ENCODE results near the gene FUT4. TPM values are rescaled to one million over a fixed set of nuclear protein-coding genes. Genes with fewer than 3 reads are reported as not detected.

FUT4 gene
- total and polyA plus RNA-seq, 10 of the 15 experiments (the other 5 are each of a cell fraction or from before 2014, with no cell fraction given) = 0.68 to 9.1 (median 2.3) TPM

DNA sequence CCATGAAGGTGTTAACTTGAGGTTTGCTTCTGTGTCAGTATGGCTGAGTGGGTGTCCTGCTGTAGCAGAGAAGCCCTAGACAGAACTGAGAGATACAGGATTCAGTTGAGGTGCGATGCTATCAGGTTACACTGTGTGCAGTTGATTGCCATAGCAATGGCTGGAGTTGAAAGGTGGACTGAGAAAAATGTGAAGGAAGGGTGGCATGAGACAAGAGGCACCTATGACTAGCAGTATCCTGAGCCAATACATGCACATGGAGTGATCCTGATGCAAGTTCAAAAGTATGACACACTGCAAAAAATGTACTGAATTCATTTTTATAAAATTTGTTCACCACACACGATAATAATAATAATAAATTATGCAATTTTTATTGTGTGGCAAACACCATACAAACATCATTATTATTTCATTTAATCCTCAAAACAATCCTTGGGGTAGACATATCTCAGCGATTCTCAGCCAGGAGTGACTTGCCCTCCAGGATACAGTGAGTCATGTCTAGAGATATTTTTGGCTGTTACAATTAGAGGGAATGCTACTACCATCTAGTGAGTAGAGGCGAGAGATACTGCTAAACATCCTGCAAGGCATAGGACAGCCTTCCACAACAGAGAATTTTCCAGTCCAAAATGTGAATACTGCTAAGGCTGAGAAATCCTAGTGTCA lies 19.6 kb downstream of the FUT4 start:
- Histone ChIP-seq H4K20me1 (ENCODE audit: control insufficient read depth, insufficient read depth) (no peaks in the 10 kb centered on the region), H3K27me3 (replicated peaks in 1 of 2; ENCODE audit: control insufficient read depth in 2 of 2, insufficient read depth in 2 of 2, low read length in 1 of 2) (no peaks in the 10 kb centered on the region), H3K9ac (ENCODE audit: control insufficient read depth, insufficient read depth, low read length) (no peak overlapping the region), H3K4me2 (ENCODE audit: control insufficient read depth, insufficient read depth) (no peak overlapping the region), H3K36me3 (ENCODE audit: control insufficient read depth in 2 of 2, insufficient read depth in 2 of 2, low read length in 1 of 2) (no peaks in the 10 kb centered on the region), H2AFZ (ENCODE audit: control insufficient read depth, low read depth, low read length) (no peak overlapping the region), H3K4me3 (no peak overlapping the region), H3K27ac (ENCODE audit: control insufficient read depth, insufficient read depth) (no peak overlapping the region), H3K9me3 (replicated peaks; ENCODE audit: control insufficient read depth, insufficient read depth, low read length) (no peaks in the 10 kb centered on the region), H3K79me2 (ENCODE audit: control insufficient read depth, insufficient read depth, low read length) (no peaks in the 10 kb centered on the region), H3K4me1 (ENCODE audit: control insufficient read depth, insufficient read depth, low read length) (no peaks in the 10 kb centered on the region)
- ChIA-PET POLR2A (interaction anchor here (1.1 kb wide), 1 partner anchor 16 kb away, joined by 4 read pairs; no protein-coding TSS in a partner anchor), RAD21 (ENCODE audit: unreplicated experiment) (interaction anchor here (1.0 to 2.9 kb wide), 2 partner anchors 12 to 39 kb away, joined by 3 to 10 read pairs; no protein-coding TSS in a partner anchor), SMC1A (ENCODE audit: uncharacterized antibody, unreplicated experiment) (interaction anchor here (0.9 kb wide), 1 partner anchor 15 kb away, joined by 6 read pairs; no protein-coding TSS in a partner anchor), CTCF (interaction anchor here (0.6 to 1.3 kb wide), 4 partner anchors 16 to 35 kb away, joined by 3 read pairs; no protein-coding TSS in a partner anchor)
- DNase-seq (ENCODE audit: low read depth, low spot score) (no peak), FAIRE-seq (no peak), ATAC-seq (no peak)
- intact Hi-C loops (cut with micrococcal nuclease; ENCODE audit: unreplicated experiment) (no loop called here), in situ Hi-C loops (cut with MboI) (no loop called here)
- 47% methylated on average over 4 of the region's 4 CpGs for WGBS (ENCODE audit: insufficient coverage, insufficient replicate concordance, low lambda C conversion rate, missing lambda C conversion rate)
- BruUV-seq (replicated peaks) = no TSS peak
- TF ChIP-seq NKRF (conservative IDR thresholded peaks at IDR 0.05) = no peak
- TF ChIP-seq ZBTB33 (IDR thresholded peaks at IDR 0.05) = no peak
- TF ChIP-seq, protein P1, sequence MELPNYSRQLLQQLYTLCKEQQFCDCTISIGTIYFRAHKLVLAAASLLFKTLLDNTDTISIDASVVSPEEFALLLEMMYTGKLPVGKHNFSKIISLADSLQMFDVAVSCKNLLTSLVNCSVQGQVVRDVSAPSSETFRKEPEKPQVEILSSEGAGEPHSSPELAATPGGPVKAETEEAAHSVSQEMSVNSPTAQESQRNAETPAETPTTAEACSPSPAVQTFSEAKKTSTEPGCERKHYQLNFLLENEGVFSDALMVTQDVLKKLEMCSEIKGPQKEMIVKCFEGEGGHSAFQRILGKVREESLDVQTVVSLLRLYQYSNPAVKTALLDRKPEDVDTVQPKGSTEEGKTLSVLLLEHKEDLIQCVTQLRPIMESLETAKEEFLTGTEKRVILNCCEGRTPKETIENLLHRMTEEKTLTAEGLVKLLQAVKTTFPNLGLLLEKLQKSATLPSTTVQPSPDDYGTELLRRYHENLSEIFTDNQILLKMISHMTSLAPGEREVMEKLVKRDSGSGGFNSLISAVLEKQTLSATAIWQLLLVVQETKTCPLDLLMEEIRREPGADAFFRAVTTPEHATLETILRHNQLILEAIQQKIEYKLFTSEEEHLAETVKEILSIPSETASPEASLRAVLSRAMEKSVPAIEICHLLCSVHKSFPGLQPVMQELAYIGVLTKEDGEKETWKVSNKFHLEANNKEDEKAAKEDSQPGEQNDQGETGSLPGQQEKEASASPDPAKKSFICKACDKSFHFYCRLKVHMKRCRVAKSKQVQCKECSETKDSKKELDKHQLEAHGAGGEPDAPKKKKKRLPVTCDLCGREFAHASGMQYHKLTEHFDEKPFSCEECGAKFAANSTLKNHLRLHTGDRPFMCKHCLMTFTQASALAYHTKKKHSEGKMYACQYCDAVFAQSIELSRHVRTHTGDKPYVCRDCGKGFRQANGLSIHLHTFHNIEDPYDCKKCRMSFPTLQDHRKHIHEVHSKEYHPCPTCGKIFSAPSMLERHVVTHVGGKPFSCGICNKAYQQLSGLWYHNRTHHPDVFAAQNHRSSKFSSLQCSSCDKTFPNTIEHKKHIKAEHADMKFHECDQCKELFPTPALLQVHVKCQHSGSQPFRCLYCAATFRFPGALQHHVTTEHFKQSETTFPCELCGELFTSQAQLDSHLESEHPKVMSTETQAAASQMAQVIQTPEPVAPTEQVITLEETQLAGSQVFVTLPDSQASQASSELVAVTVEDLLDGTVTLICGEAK (IDR thresholded peaks at IDR 0.05; ENCODE audit: borderline replicate concordance) = no peak
- no peak for TF ChIP-seq MYB (IDR thresholded peaks at IDR 0.05; ENCODE audit: borderline replicate concordance, low read depth, low read length)
- TF ChIP-seq SMAD1 (IDR thresholded peaks at IDR 0.05; ENCODE audit: low read depth, partially characterized antibody) = no peak
- no peak for TF ChIP-seq ZZZ3 (IDR thresholded peaks at IDR 0.05; ENCODE audit: control insufficient read depth, insufficient read length, low read depth)
- TF ChIP-seq CREM (IDR thresholded peaks at IDR 0.05; ENCODE audit: low read depth) = no peak
- no peak for TF ChIP-seq BACH1 (IDR thresholded peaks at IDR 0.05; ENCODE audit: borderline replicate concordance)
- no peak for TF ChIP-seq ETV6 (conservative IDR thresholded peaks at IDR 0.05 in 1 of 2, IDR thresholded peaks at IDR 0.05 in 1 of 2; ENCODE audit: borderline replicate concordance in 1 of 2, low read depth in 1 of 2)
- TF ChIP-seq BHLHE40 (IDR thresholded peaks at IDR 0.05; ENCODE audit: borderline replicate concordance in 1 of 2, low read depth in 2 of 2, low read length in 1 of 2) = no peak
- TF ChIP-seq SIN3A (IDR thresholded peaks at IDR 0.05; ENCODE audit: low read depth, low read length) = no peak
